Esophagus squamous epithelium (tissue), 5 donors: Measurements from ENCODE around the gene ARF1. TPM values are rescaled to one million over a fixed set of nuclear protein-coding genes. Genes with fewer than 3 reads are reported as not detected.

Experiments used
- DNase-seq: peaks from one replicate; lab custom pipeline; 2025; lab: John Stamatoyannopoulos, UW
- H3K27ac ChIP-seq, 4 donors: fragments of 200-600 bp; sonication (generic); one replicate each; pipeline ENCODE4 v1.5.1; 2016 to 2019; ENCODE audit warnings: mild to moderate bottlenecking in 1 of 4
- H3K27me3 ChIP-seq, 4 donors: fragments of 200-600 bp; sonication (generic); 1 replicate in 3 of 4; 2 replicates in 1 of 4; pipeline versions ENCODE4 v1.5.1 to v1.6.0; 2017 to 2021; ENCODE audit warnings: antibody characterized with exemption in 1 of 4
- H3K36me3 ChIP-seq, 3 donors: fragments of 200-600 bp; sonication (generic); one replicate each; pipeline ENCODE4 v1.5.1; 2016 to 2019
- H3K4me1 ChIP-seq, 3 donors: fragments of 200-600 bp; sonication (generic); one replicate each; pipeline ENCODE4 v1.5.1; 2017 to 2019
- H3K4me3 ChIP-seq, 4 donors: fragments of 200-600 bp; sonication (generic); 1 replicate in 3 of 4; 2 replicates in 1 of 4; pipeline ENCODE4 v1.5.1; 2016 to 2019; ENCODE audit warnings: mild to moderate bottlenecking in 2 of 4, moderate library complexity in 1 of 4
- H3K9me3 ChIP-seq, 3 donors: fragments of 200-600 bp; sonication (generic); one replicate each; pipeline ENCODE4 v1.5.1; 2016 to 2019
- CTCF ChIP-seq, 6 experiments: fragments of 450-650 bp in 4 of 6; fragments of 200-600 bp in 2 of 6; sonication (generic) in 2 of 6; IDR thresholded peaks; one replicate each; pipeline ENCODE4 v1.5.1; 2016 to 2019; ENCODE audit warnings: antibody characterized with exemption in 6 of 6, mild to moderate bottlenecking in 4 of 6, moderate library complexity in 4 of 6
- POLR2A ChIP-seq, 4 donors: fragments of 450-650 bp; IDR thresholded peaks; one replicate each; pipeline ENCODE4 v1.6.1; 2017; ENCODE audit warnings: antibody characterized with exemption in 4 of 4, mild to moderate bottlenecking in 4 of 4, moderate library complexity in 3 of 4
- WGBS, 2 donors: methylation state at CpG; one replicate each; pipeline ENCODE4 v1.1.5; 2018; 5-methylcytosine and 5-hydroxymethylcytosine counted together
- intact Hi-C: fragments of 100-400 bp; cut with DNase I; formaldehyde crosslinking; loops from one replicate; pipeline ENCODE4 v1.15.0; 2022
- total RNA-seq, 4 donors: library from RNA; depleted of rRNA; stranded (reverse); fragments of >200 nt; gene quantifications; one replicate each; pipeline ENCODE4 v1.1.0, GENCODE V29; 2016
- donor health status: DM: yes; HTN: yes; CAD: no.

ARF1 gene
- total RNA-seq, 4 donors from 2014 or later, result 279 to 327 (median 319) TPM

GRCh38 chr1:228065543-228066347 is 16.8 kb upstream of the ARF1 start:
- 37 to 80% methylated on average over 1 to 3 of the region's 15 CpGs for WGBS, 2 donors
- no peak for DNase-seq
- peaks cover under 1 to 5% (median 2%) of the 10 kb centered on the region in 3 donors for H3K4me1 ChIP-seq
- intact Hi-C loops, result no loop called here
- H3K27ac ChIP-seq, result no peak overlapping the region
- H3K4me3 ChIP-seq, result no peak overlapping the region
- peaks cover 0 to 96% (median 21%) of the 10 kb centered on the region in 4 donors for H3K27me3 ChIP-seq
- H3K9me3 ChIP-seq, result no peaks in the 10 kb centered on the region
- no peaks in the 10 kb centered on the region for H3K36me3 ChIP-seq
- no peak for TF ChIP-seq CTCF (IDR thresholded peaks at IDR 0.05)
- no peak for TF ChIP-seq POLR2A (IDR thresholded peaks at IDR 0.05)

DNA sequence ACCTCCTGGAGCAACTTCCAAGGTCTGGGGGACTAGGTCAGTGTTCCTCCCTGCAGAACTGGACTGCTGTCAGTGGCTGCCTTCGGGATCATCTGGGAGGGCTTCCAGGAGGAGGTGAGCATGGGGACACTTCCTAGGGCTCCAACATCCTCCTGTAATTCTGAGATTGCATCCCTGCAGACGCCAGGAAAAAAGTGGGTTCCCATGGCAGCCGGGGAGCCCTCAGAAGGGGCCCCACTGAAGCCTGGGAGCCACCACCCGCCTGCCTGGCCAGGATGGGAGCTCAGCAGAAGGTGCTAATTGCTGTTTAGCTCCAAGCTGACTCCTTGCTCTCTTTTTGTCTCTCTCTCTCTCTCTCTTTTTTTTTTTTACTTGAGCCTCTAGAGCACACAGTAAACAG is 16.1 kb upstream of the ARF1 start:
- H3K4me3 ChIP-seq, result no peak overlapping the region
- 11 to 35% methylated on average over 3 to 4 of the region's 4 CpGs for WGBS, 2 donors
- TF ChIP-seq CTCF (IDR thresholded peaks at IDR 0.05) (no peak), POLR2A (IDR thresholded peaks at IDR 0.05) (no peak)
- H3K27ac ChIP-seq, result no peak overlapping the region
- intact Hi-C loops, result no loop called here
- H3K4me1 ChIP-seq, result no peaks in the 10 kb centered on the region
- H3K9me3 ChIP-seq, result no peaks in the 10 kb centered on the region
- no peaks in the 10 kb centered on the region for H3K36me3 ChIP-seq
- no peak for DNase-seq
- H3K27me3 ChIP-seq, result peaks cover 0 to 96% (median 17%) of the 10 kb centered on the region in 4 donors

DNA sequence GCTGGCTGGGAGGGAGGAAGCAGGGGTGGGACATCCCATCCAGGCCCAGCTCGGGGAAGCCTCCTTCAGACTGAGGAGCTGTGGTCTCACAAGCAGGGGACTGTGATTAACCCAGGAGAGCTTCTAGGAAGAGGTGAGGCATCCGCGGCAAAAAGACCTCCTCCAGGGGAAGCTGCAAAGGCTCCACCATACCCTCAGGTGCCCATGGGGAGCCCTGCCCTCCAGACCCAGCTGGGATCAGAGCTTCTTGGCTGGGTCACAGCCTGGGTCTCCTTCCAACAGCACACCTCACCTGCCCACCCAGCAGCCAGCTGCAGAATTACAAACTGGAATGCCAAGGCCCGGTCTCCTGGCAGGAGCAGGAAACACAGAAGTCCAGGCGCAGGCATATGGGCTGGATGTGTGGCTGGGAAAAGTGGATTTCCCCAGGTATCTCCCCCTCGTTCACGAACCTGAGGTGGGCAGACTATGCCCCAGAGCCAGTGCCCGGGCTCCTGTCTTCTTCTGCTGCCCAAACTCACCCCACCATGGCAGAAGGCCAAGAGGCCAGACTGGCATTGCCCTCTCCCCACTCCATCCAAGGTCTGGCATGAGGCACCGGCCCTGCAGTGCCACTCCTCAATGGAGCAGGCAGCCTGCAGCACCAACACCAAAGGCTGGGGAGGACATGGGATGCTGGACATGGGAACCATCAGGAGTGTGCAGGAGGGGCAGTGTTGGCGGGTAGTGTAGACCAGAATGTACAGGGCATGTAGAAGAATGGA is 15.4 kb upstream of the ARF1 start:
- Histone ChIP-seq H3K4me3 (no peak overlapping the region), H3K4me1 (no peaks in the 10 kb centered on the region), H3K27ac (no peak overlapping the region), H3K9me3 (no peaks in the 10 kb centered on the region), H3K27me3 (peaks cover 0 to 96% (median 17%) of the 10 kb centered on the region in 4 donors), H3K36me3 (no peaks in the 10 kb centered on the region)
- intact Hi-C loops, result no loop called here
- WGBS, 2 donors, result 62 to 78% methylated on average over 1 to 6 of the region's 10 CpGs
- TF ChIP-seq POLR2A (IDR thresholded peaks at IDR 0.05), result no peak
- no peak for TF ChIP-seq CTCF (IDR thresholded peaks at IDR 0.05)
- no peak for DNase-seq

GRCh38 chr1:228068359-228068758 is 14.1 kb upstream of the ARF1 start:
- 58 to 68% methylated on average over 7 of the region's 7 CpGs for WGBS, 2 donors
- Histone ChIP-seq H3K4me3 (no peak overlapping the region), H3K36me3 (no peaks in the 10 kb centered on the region), H3K9me3 (no peaks in the 10 kb centered on the region), H3K4me1 (no peaks in the 10 kb centered on the region), H3K27ac (no peak overlapping the region), H3K27me3 (peaks cover 0 to 93% (median 16%) of the 10 kb centered on the region in 4 donors)
- no peak for DNase-seq
- intact Hi-C loops, result no loop called here
- TF ChIP-seq POLR2A (IDR thresholded peaks at IDR 0.05) (no peak), CTCF (IDR thresholded peaks at IDR 0.05) (no peak)

DNA sequence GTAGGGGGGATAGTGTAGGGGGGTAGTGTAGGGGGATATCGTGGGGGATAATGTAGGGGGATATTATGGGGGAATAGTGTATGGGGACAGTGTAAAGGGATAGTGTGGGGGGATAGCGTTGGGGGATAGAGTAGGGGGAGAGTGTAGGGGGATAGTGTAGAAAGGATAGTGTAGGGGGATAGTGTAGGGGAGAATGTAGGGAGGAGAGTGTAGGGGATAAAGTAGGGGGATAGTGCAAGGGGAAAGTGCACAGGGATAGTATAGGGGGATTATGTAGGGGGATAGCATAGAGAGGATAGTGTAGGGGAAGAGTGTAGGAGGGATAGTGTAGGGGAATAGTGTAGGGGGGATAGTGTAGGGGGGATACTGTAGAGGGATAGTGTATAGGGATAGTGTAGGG is 12.3 kb upstream of the ARF1 start:
- H3K27ac ChIP-seq, result no peak overlapping the region
- intact Hi-C loops, result loop anchor here (5.0 kb wide), 1 partner anchor 328 kb away; no protein-coding TSS in a partner anchor
- WGBS, 2 donors, result 38 to 58% methylated on average over 2 of the region's 2 CpGs
- TF ChIP-seq CTCF (IDR thresholded peaks at IDR 0.05) (no peak), POLR2A (IDR thresholded peaks at IDR 0.05) (no peak)
- no peak overlapping the region for H3K4me3 ChIP-seq
- no peak for DNase-seq
- H3K27me3 ChIP-seq, result peaks cover 0 to 75% (median 8%) of the 10 kb centered on the region in 4 donors
- H3K36me3 ChIP-seq, result no peaks in the 10 kb centered on the region
- H3K4me1 ChIP-seq, result no peaks in the 10 kb centered on the region
- no peaks in the 10 kb centered on the region for H3K9me3 ChIP-seq
